ENCODE data around the gene ZNF521. TPM values are rescaled to one million over a fixed set of nuclear protein-coding genes. Genes with fewer than 3 reads are reported as not detected.
A peak's percentile ranks its signal among the peaks of the same experiment; 100 is the strongest.

The ZNF521 gene
- total and polyA plus RNA-seq, 10 donors: 2.9 to 136 (median 71.8) TPM

DNA sequence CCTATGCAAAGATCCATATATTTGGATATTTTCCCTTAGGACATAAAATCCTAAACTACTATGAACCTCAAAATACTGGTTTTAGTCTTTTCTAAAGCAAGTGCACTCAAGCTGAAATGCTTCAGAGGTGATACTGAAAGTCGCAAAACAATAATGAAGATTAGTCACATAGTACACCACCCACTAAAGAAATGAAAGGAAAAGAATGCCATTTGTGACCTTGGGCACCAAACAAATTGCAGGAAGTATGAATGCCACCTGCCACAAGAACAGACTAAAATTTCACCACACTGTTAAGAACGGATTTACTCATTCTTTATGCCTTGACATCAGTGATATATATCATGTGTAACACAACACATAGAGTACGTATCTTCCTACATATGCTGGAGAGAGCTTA is 161.5 kb downstream of the ZNF521 start:
- DNase-seq: no peak
- Histone ChIP-seq H3K9me3 (no peaks in the 10 kb centered on the region), H3K4me3 (no peak overlapping the region), H3K27ac (peak overlapping the region; percentile 4 to 67 (median 34)), H3K36me3 (peaks cover 0 to 3% (median 0%) of the 10 kb centered on the region in 6 donors), H3K4me1 (no peaks in the 10 kb centered on the region), H3K27me3 (replicated peaks in 1 of 7) (no peaks in the 10 kb centered on the region)
- intact Hi-C loops (cut with DNase I; ENCODE audit: low total_unique reads): no loop called here
- WGBS, 5 donors: 51 to 64% (median 58%) methylated on average over 3 of the region's 3 CpGs
- no peak for TF ChIP-seq POLR2A (IDR thresholded peaks at IDR 0.05)
- no peak for TF ChIP-seq POLR2AphosphoS5 (IDR thresholded peaks at IDR 0.05)
- TF ChIP-seq, protein P1, sequence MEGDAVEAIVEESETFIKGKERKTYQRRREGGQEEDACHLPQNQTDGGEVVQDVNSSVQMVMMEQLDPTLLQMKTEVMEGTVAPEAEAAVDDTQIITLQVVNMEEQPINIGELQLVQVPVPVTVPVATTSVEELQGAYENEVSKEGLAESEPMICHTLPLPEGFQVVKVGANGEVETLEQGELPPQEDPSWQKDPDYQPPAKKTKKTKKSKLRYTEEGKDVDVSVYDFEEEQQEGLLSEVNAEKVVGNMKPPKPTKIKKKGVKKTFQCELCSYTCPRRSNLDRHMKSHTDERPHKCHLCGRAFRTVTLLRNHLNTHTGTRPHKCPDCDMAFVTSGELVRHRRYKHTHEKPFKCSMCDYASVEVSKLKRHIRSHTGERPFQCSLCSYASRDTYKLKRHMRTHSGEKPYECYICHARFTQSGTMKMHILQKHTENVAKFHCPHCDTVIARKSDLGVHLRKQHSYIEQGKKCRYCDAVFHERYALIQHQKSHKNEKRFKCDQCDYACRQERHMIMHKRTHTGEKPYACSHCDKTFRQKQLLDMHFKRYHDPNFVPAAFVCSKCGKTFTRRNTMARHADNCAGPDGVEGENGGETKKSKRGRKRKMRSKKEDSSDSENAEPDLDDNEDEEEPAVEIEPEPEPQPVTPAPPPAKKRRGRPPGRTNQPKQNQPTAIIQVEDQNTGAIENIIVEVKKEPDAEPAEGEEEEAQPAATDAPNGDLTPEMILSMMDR (IDR thresholded peaks at IDR 0.05 in 8 of 11, conservative IDR thresholded peaks at IDR 0.05 in 3 of 11): no peak

- H3K27ac ChIP-seq: peak overlapping the region in 6 of 8 donors; percentile 10 to 67 (median 34)
- DNase-seq: no peak
- no peaks in the 10 kb centered on the region for H3K9me3 ChIP-seq
- intact Hi-C loops (cut with DNase I; ENCODE audit: low total_unique reads): no loop called here
- H3K4me1 ChIP-seq: no peaks in the 10 kb centered on the region
- no peaks in the 10 kb centered on the region for H3K36me3 ChIP-seq
- WGBS, 5 donors: 84 to 93% (median 87%) methylated on average over 7 of the region's 7 CpGs
- no peaks in the 10 kb centered on the region for H3K27me3 ChIP-seq (replicated peaks in 1 of 7)
- TF ChIP-seq, protein P1 (IDR thresholded peaks at IDR 0.05 in 8 of 11, conservative IDR thresholded peaks at IDR 0.05 in 3 of 11): no peak
- TF ChIP-seq POLR2AphosphoS5 (IDR thresholded peaks at IDR 0.05) (no peak), POLR2A (IDR thresholded peaks at IDR 0.05) (no peak)
- H3K4me3 ChIP-seq: no peak overlapping the region
Observed at GRCh38 chr18:25189391-25190185, 162.4 kb downstream of the ZNF521 start.

DNA sequence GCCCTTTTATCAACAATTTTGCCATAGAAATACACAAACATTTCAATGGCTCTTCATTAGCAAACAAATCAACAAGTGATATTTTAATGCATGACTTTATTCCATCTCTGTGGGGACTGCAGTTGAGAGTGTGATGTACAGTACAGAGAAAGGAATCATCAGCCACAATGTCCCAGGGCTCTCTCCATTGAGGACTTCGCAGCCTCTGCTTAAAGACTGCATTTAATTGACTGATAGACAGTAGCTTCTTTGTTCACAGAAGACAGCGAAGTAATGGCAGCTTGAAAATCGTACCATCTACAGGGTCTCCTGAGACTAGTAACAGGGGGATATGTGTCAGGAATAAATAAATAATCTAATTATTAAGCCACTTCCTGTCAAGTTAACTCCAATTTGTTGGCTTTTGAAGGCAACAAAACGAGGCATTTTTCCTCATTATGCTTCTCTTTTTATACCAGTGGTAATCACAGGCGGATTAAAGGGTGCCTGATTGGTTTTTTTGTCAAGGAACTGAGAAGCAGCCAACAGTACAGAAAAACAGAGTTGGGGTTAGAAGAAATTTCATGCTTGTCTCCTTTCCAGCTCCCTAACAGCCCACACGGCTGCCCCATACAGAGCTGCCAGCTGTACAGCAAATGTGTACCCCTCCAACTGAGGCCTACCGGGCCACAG is 164.3 kb downstream of the ZNF521 start:
- no peaks in the 10 kb centered on the region for H3K36me3 ChIP-seq
- intact Hi-C loops (cut with DNase I; ENCODE audit: low total_unique reads): no loop called here
- DNase-seq: no peak
- no peak overlapping the region for H3K4me3 ChIP-seq
- WGBS, 5 donors: 86 to 91% (median 88%) methylated on average over 7 of the region's 7 CpGs
- no peak for TF ChIP-seq POLR2A (IDR thresholded peaks at IDR 0.05)
- no peak for TF ChIP-seq POLR2AphosphoS5 (IDR thresholded peaks at IDR 0.05)
- TF ChIP-seq, protein P1 (IDR thresholded peaks at IDR 0.05 in 8 of 11, conservative IDR thresholded peaks at IDR 0.05 in 3 of 11): no peak
- H3K9me3 ChIP-seq: no peaks in the 10 kb centered on the region
- peak overlapping the region in 1 of 8 donors; percentile 26 for H3K27ac ChIP-seq
- H3K4me1 ChIP-seq: no peaks in the 10 kb centered on the region
- H3K27me3 ChIP-seq (replicated peaks in 1 of 7): no peaks in the 10 kb centered on the region

DNA sequence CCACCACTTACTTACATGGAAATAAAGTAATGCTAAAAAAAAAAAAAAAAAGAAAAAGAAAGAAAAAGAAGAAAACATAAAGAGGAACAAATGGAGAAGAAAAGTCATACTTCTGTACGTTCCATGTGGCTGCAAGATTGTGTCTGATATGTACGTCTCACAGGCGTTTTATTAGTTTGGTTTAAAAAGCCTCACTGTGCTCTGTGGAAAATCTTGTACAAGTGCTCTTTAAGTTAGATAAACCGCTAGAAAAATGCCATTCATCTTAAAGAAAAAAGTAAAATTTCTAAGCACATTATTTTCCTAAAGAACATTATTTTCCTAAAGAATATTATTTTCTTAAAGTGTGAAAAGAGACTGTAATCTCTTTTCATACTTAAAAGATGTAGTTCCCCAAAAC is 165.1 kb downstream of the ZNF521 start:
- intact Hi-C loops (cut with DNase I; ENCODE audit: low total_unique reads): no loop called here
- H3K27me3 ChIP-seq (replicated peaks in 1 of 7): no peaks in the 10 kb centered on the region
- H3K27ac ChIP-seq: no peak overlapping the region
- no peaks in the 10 kb centered on the region for H3K4me1 ChIP-seq
- 79 to 89% (median 85%) methylated on average over 4 of the region's 4 CpGs for WGBS, 5 donors
- no peak for DNase-seq
- no peak overlapping the region for H3K4me3 ChIP-seq
- H3K36me3 ChIP-seq: no peaks in the 10 kb centered on the region
- no peaks in the 10 kb centered on the region for H3K9me3 ChIP-seq
- TF ChIP-seq POLR2AphosphoS5 (IDR thresholded peaks at IDR 0.05) (no peak), POLR2A (IDR thresholded peaks at IDR 0.05) (no peak)
- TF ChIP-seq, protein P1 (IDR thresholded peaks at IDR 0.05 in 8 of 11, conservative IDR thresholded peaks at IDR 0.05 in 3 of 11): no peak
